WERI-Rb-1 (cell line): Measurements from ENCODE around the gene ASB3.

Experiments
- DNase-seq: peaks from one replicate; pipeline ENCODE4 v3.0.0-alpha.2; 2020
- H3K27ac ChIP-seq: fragments of 250-450 bp; sonication (Bioruptor Pico); 2 replicates; pipeline ENCODE4 v1.5.1; 2020; ENCODE audit warnings: mild to moderate bottlenecking, moderate library complexity
- H3K27me3 ChIP-seq: fragments of 250-450 bp; sonication (Bioruptor Pico); 2 replicates; pipeline ENCODE4 v1.5.1; 2021; ENCODE audit warnings: mild to moderate bottlenecking, low read depth, moderate library complexity; ENCODE audit not compliant: insufficient read depth, severe bottlenecking
- H3K36me3 ChIP-seq: fragments of 250-450 bp; sonication (Bioruptor Pico); 2 replicates; pipeline ENCODE4 v1.5.1; 2020; ENCODE audit warnings: mild to moderate bottlenecking, moderate library complexity
- H3K4me3 ChIP-seq: 2 replicates; pipeline ENCODE4 v1.5.1; 2011; ENCODE audit warnings: low read depth, mild to moderate bottlenecking, control low read depth, low read length
- H3K9me3 ChIP-seq: fragments of 250-450 bp; sonication (Bioruptor Pico); 2 replicates; pipeline ENCODE4 v1.5.1; 2021; ENCODE audit warnings: mild to moderate bottlenecking, moderate library complexity; ENCODE audit not compliant: severe bottlenecking
- TF ChIP-seq, protein P1 (sequence below): IDR thresholded peaks from 2 replicates; pipeline ENCODE4 v1.5.1; 2011; ENCODE audit warnings: low read depth, mild to moderate bottlenecking, control low read depth, inconsistent platforms, low read length

The ASB3 gene

DNA sequence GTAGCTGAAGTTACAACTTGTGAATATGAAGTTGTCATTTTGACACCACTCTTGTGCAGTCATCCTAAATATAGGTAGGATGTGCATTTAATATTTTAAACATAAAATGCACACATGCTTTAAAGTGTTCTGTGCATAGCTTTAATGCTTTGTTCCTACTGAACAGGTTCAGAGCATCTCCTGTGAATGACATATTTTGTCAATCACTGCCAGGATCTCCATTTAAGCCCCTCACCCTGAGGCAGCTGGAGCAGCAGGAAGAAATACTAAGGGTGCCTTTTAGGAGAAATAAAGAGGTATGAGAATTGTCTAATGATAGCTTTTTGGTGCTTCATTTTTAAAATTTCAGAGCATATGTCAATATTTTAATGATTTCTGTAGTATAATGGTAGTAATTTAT is 14.8 kb upstream of the ASB3 start:
- Histone ChIP-seq H3K27me3 (no peaks in the 10 kb centered on the region), H3K9me3 (no peaks in the 10 kb centered on the region), H3K36me3 (peaks cover 70% of the 10 kb centered on the region), H3K4me3 (no peak overlapping the region), H3K27ac (no peak overlapping the region)
- DNase-seq = no peak
- TF ChIP-seq, protein P1, sequence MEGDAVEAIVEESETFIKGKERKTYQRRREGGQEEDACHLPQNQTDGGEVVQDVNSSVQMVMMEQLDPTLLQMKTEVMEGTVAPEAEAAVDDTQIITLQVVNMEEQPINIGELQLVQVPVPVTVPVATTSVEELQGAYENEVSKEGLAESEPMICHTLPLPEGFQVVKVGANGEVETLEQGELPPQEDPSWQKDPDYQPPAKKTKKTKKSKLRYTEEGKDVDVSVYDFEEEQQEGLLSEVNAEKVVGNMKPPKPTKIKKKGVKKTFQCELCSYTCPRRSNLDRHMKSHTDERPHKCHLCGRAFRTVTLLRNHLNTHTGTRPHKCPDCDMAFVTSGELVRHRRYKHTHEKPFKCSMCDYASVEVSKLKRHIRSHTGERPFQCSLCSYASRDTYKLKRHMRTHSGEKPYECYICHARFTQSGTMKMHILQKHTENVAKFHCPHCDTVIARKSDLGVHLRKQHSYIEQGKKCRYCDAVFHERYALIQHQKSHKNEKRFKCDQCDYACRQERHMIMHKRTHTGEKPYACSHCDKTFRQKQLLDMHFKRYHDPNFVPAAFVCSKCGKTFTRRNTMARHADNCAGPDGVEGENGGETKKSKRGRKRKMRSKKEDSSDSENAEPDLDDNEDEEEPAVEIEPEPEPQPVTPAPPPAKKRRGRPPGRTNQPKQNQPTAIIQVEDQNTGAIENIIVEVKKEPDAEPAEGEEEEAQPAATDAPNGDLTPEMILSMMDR = no peak

DNA sequence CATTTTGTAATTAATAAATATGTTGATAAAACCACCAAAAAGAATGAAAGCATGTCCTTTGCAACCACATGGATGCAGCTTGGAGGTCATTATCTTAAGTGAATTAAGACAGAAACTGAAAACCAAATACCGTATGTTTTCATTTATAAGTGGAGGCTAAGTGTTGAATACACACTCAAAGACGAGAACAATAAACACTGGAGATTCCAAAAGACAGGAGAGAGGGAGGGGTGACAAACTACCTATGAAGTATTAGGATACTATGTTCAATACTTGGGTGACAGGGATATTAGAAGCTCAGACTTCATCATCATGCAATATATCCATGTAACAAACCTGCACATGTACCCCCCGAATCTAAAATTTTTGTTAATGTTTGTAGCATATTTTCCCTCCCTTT is 7.1 kb upstream of the ASB3 start:
- no peak overlapping the region for H3K4me3 ChIP-seq
- no peak for DNase-seq
- H3K27ac ChIP-seq = no peak overlapping the region
- TF ChIP-seq, protein P1 = no peak
- no peaks in the 10 kb centered on the region for H3K27me3 ChIP-seq
- no peaks in the 10 kb centered on the region for H3K9me3 ChIP-seq
- peaks cover 30% of the 10 kb centered on the region for H3K36me3 ChIP-seq

DNA sequence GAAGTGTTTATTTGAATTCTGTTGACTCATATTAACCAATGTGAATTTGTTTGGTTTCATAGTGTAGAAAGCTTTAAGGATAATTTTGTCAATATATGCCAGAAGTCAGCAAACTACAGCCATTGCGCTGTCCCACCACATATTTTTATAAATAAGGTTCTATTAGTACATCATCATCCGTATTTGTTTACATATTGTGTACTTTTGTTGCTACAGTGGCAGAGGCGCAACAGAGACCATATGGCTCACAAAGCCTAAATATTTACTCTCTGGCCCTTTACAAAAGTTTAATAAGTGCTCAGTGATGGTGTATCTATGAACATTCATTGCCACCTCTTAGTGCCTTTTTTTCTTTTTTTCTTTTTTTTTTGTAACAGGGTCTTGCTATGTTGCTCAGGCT is 6.5 kb upstream of the ASB3 start:
- Histone ChIP-seq H3K27ac (no peak overlapping the region), H3K27me3 (no peaks in the 10 kb centered on the region), H3K9me3 (no peaks in the 10 kb centered on the region), H3K36me3 (peaks cover 26% of the 10 kb centered on the region), H3K4me3 (no peak overlapping the region)
- TF ChIP-seq, protein P1 = no peak
- no peak for DNase-seq

DNA sequence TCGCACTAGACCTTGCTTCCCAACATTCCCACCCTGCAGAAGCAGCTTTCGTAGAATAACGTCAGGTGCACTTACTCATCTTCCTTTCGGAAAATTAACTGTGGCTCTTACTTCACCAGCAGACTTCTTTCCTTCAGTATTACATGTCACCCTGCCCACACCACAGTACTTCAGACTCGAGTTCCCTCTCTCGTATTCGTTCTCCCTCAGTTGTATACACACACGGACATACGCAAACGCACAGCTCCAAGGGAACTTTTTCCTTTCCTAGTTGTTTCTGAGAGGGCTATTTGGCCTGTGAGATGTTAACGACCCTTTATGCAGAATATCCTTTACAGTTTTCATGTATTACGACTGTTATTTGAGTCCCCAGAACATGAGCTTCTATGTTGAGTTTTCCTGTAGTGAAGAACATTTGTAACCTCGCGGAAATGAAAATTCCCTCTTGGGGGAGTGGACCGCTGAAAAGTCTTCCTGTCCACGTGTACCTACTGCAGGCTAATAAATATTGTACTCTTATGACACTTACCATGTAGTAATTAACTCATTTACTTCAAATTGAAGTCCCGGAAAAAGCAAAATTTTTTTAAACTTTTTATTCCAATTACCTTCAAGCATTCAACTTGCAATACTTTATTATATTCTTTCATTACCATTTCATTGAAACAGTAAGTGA is 999 bp upstream of the ASB3 start:
- Histone ChIP-seq H3K27ac (peak overlapping the region; percentile 94), H3K9me3 (no peaks in the 10 kb centered on the region), H3K27me3 (no peaks in the 10 kb centered on the region), H3K36me3 (peaks cover 12% of the 10 kb centered on the region), H3K4me3 (peak overlapping the region; percentile 90)
- DNase-seq = no peak
- TF ChIP-seq, protein P1 = no peak

DNA sequence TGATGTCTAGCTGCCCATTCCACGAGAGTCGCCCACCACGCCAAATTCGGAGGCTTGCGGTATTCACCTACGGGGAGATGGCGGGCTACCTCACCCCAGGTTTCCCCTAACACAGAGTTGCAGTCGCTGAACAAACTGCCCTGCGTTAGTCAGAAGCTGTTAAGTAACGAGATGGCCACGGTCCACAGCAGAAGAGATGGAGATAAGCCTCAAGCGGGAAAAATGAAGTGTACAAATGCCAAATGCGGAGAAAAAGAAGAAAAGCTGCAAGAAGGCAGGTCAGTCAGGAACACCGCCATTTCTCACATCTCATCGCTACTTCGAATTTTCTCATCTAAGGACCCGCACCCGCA is 425 bp downstream of the ASB3 start:
- Histone ChIP-seq H3K36me3 (peaks cover 18% of the 10 kb centered on the region), H3K9me3 (no peaks in the 10 kb centered on the region), H3K27ac (peak overlapping the region; percentile 94), H3K4me3 (peak overlapping the region; percentile 90), H3K27me3 (no peaks in the 10 kb centered on the region)
- TF ChIP-seq, protein P1 = no peak
- DNase-seq = peak; percentile 37

DNA sequence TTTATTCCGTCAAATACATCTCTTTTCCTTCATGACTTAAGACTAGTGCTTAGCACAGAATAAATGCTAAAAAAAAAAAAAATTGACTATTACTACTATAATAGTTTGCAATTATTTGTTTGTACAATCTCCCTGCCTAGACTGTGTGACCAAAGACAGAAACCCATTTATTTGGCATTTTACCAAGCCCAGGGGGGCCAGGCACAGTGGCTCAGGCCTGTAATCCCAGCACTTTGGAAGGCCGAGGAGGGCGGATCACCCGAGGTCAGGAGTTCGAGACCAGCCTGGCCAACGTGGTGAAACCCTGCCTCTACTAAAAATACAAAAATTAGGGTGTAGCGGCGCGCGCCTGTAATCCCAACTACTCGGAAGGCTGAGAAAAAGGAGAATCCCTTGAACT is 1.4 kb downstream of the ASB3 start:
- Histone ChIP-seq H3K4me3 (peak overlapping the region; percentile 90), H3K27me3 (no peaks in the 10 kb centered on the region), H3K9me3 (no peaks in the 10 kb centered on the region), H3K36me3 (peaks cover 24% of the 10 kb centered on the region), H3K27ac (no peak overlapping the region)
- DNase-seq = no peak
- TF ChIP-seq, protein P1 = no peak
